GM03348 (cell line): ENCODE data around the gene CACNA2D3.

ENCODE experiments used
- DNase-seq: peaks from one replicate; pipeline ENCODE4 v3.0.0; 2012; ENCODE audit warnings: low spot score

The CACNA2D3 gene

DNA sequence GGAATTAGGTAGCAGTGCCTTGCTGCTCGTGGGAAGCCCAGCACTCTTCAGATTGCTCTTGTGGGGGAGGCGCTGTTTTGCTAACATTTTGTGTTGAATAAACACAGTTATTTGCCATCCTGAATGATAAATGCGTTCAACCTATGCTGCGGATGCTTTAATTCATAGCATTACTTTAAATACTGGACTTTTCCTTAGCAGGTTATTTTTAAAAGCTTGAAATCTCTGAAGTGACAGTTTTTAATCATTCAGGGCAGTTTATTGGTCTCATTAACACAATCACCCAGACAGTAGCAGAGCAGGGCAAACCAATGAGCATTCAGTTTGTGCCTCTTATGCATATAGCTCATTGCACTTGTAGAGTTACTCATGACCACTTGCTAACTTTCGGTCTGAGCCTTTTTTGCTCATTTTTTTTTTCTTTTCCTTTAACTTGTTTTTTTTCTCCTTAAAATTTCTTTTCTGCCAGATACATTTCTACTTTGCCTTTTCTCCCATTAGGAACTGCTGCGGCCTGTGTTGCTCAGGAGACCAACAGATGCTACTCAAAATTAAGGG, 5.2 kb downstream of the CACNA2D3 start:
- no peak for DNase-seq

DNA sequence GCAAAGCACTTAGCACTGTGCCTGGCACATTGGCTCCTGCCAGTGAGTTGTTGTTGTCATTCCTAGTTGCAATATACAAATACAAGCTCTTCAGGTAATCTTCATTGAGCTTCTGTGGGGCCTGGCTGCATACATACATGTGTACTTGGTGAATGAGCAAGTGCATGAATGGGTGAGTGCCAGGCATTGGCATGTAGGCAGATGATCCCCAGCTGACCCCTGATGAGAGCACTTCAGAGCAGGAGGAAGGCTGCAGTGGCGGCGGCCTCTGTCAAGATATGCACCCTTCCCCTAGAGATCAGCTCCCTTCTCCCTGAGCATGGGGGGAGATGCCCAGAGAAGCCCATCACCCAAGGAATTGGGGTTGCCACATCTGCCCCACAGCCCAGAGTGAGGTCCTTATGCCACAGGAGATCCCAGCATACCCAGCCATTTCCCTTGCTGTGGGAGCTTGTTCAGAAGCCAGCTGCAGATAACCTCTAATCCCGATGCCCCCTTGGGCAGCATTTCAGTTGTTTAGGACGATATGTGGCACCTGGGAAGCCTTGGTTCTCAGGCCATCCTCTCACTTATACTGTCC, 8.8 kb downstream of the CACNA2D3 start:
- no peak for DNase-seq

DNA sequence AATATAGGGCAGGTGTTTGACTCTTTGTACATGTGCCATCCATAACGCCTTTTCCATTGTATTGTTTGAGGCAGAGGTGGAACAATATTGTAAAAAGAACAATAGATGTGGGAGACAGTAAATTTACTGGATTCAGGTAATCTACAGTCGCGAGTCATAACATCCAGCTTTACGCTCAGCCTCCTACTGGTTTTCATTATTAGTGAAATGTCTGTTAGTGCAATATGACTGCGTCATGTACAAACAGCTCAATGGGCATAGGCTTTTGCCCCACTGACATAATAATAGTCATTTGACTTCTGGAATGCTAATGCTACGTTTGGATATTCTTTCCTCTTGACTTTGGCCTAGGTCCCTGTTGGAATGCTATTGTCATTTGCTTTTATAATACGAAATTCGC, 9.5 kb downstream of the CACNA2D3 start:
- DNase-seq = no peak

DNA sequence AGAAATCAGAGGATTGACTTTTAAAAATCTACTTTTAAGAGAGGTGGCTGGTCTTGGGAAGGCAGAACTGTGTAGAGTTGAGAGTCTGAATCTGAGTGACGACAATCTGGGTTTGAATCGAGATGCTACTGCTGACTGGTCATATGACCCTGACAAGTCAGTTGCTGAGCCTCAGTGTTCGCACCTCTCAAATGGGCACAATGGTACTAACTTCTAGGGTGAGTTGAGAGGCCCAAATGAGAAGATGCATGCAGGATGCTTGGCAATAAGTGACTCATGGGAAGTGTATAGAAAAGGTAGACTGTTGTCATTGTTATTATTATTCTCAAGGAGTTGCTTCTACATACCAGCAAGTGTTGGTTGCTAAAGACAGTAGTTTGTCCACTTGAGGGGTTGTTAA, 10.3 kb downstream of the CACNA2D3 start:
- no peak for DNase-seq

DNA sequence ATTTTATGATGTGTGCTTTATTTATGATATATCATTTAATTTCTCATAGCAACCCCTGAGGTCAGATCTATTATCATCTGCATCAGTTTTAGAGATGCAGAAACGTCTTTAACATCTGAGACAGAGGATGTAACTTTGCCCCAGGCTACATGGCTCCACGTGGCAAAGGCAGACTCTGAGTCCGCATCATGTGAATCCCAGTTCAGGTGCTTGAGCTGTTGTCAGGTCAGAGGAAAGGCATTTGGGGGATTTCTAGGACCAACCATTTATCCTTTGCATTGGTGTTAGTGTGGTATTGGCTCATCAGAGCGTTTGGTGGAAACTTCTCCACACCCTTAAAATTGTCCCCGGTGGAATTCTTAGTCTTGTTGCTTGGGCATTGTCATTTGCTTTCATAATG, 10.8 kb downstream of the CACNA2D3 start:
- no peak for DNase-seq

DNA sequence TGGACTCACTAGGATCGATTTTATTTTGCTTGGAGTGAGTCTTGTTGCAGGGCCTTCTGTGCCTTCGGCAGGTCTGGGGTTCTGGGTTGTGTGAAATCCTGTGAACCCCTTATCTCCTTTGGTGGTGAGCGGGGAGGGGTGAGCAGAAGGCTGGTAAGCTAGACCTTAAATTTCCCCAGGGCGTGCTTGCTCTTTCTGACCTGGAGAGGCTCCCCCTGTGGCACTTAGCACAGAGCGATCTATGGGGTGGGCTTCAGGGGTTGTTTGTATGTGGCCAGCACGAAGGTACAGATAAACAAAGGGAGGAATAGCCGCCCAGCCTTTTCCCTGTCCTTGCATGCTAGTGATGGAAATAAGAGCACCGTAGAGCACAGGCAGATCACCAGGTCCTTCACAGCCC, 11.8 kb downstream of the CACNA2D3 start:
- DNase-seq = no peak

DNA sequence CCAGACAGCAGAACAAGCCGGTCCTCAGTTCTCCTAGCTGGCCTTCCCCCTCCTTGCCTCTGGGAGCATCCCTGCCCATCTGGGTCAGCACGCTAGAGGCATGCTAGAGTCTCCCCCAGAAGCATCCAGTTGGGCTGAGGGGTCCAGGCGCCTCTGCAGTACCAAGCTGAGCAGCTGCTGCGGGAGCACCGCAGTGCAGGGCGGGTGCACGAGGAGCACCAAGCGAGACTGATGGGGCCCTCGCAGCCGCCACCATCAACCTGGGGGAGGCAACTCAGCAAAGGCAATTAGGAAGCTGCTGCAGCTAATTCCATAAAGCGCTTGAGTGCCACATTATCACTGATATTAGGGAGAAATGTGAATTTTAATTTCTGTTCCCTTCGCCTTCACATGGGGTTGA, 12.4 kb downstream of the CACNA2D3 start:
- no peak for DNase-seq

DNA sequence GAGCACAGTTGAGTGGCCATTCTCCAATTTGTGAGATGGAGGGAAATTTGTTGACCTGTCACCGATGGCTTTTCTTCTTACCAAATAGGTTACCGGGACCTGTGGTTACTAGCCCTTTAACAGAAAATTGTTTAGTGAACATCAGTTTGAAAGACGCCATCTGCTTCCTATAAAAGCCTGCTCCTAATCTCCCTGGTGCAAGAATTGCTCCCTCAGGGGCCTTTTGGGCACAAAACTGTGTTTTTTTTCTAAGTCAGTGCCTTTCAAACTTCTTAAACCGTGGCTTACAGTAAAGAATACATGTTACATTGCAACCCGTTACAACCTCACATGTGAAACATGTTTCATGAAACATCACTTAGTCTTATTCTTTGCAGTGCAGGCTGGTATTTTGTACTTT, 15.0 kb downstream of the CACNA2D3 start:
- no peak for DNase-seq

DNA sequence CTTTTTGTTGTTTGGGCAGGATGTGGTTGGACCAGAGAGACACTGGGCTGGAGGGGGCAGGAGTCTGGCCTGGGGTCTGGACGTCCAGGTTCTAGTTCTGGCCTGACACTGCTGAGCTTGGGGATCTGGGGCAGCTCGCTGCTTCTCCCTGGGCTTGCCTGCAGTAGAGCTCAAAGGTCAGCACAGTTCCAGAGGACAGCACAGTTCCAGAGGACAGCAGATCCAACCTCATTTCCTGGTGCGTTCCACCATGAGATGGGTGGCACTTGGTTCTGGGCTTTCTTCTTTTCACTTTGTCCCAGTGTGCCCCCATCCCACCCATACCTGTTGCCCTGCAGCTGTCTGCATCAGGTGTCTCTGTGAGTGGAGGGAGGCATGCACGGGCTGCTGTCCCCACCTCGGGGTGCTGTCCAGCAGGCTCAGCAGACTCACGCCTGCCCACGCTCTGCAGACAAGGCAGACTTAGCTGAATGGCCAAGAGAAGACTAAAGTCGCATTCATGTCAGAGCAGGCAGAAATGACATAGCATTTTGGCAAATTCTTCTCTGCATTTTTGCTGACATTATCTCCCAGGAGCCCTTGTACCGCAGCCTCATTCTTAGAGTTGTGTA, 16.7 kb downstream of the CACNA2D3 start:
- DNase-seq = no peak

DNA sequence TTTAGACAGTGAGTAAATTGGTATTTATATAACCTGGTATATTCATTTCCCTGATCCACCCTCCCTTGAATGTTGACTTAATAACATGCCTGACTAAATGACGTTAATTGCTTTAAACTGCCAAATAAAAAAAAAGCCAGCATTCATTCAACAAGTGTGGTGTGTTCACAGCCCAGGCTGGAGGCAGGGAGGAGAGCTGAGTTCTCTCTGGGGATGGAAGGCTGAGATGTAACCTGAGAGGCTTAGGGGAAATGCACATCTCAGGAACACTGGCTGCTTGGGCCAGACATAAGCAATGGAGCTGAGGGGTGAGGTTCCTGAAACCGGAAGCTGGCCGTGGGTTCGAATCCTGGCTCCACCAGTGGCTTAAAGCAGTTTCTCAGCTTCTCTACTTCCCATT, 17.3 kb downstream of the CACNA2D3 start:
- DNase-seq = no peak

DNA sequence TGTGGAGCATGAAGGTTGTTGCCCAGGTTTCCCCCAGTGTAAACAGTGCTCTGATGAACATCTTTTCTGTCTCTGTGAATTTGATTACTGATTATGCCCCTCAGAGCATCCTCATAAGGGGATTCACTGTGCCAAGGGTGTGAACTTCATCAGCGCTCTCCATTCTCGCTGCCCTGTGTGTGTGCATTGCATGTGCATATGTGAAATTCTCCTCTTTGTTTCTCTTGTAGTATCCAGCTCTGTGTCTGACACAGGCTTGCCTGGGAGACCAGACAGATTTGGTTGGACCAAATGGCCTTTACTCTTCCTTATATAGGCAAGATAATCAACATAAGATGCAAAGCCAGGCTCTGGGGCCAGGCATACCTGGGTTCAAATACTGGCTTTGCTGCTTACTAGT, 21.9 kb downstream of the CACNA2D3 start:
- no peak for DNase-seq

DNA sequence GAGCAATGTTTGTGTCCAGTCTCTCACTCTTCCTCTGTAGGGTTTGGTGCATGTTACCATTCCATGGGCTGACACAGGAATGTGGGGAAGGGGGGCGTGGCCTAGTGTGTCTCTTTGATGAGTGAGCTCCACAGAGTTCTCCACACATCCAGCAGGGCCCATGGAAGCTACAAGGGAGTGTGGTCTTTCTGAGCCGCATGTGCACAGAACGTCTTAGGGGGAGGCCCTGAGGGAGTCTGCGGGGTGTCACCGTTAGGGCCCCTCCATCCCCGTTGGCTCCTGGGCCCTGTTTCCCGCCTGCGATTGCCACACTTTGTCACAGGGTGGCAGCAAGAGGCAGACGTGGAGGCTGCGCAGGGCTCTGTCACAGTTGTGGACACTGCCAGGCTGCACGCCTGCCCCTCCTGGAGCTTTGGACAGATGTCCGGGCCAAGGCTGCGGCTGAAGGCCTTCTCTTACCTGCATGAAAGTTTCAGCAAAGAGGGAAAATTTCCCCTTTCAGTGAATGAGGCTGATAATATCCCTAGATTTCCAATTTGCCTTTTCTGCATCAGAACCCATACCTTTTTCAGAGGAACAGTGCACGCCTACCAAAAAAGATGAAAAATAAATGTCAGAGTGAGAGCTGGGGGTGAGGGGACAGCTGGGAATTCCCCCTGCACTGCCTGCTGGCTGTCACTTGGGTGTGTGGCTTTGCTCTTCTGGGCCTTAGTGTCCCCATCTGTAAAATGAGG, 24.3 kb downstream of the CACNA2D3 start:
- DNase-seq = peak; percentile 31

DNA sequence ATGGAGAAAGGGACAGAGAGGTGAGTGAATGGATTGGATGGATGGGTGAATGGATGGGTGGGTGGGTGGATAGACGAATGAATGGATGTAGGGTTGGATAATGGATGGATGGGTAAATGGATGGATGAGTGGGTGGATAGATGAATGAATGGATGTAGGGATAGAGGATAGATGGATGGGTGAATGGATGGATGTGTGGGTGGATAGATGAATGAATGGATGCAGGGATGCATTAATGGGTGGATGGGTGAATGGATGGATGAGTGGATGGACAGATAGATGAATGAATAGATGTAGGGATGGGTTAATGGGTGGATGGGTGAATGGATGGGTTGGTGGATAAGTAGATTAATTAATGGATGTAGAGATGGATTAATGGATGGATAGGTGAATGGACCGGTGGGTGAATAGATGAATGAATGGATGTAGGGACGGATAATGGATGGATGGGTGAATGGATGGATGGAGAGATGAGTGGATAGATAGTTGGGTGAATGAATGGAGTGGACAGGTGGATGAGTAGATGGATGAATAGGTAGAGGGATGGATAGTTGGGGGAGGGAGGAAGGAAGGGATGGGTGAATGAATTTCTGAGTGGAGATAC, 28.6 kb downstream of the CACNA2D3 start:
- DNase-seq = no peak

DNA sequence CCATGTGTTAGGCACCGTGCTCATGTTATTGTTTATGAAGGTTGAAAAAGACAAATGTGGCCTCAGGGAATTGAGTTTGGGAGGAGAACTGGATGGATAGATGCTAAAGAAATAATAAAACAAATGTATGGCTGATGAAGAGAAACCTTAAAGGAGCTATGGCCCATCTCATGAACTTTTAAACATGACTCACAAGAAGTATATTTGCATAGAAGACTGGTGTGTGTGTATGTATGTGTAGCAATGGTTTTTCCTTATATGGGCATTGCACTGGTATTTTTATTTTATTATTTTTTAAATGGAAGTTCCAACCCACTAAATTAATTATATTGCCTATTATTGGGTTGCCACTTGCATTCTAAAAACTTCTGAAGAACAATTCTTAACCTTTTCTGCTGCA, 31.1 kb downstream of the CACNA2D3 start:
- DNase-seq = no peak

DNA sequence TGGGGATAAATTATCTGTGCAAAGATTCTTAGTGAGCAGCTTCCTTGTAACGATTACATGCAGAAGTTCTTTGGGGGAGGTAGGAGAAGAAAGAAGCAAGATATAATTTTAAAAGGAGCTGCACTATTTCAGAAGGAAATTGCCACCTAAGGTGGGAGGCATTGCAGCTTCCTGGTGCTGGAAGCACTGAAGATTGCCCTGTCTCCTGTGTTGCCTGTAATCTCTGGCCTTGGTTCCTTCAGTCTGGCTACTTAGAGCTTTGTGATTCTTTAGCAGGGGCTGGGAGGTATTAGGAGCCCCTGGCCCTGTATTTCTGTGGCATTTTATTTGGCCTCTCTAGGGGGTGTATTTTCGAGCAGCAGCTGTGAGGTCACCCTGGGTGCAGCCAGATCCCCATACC, 35.5 kb downstream of the CACNA2D3 start:
- DNase-seq = no peak

DNA sequence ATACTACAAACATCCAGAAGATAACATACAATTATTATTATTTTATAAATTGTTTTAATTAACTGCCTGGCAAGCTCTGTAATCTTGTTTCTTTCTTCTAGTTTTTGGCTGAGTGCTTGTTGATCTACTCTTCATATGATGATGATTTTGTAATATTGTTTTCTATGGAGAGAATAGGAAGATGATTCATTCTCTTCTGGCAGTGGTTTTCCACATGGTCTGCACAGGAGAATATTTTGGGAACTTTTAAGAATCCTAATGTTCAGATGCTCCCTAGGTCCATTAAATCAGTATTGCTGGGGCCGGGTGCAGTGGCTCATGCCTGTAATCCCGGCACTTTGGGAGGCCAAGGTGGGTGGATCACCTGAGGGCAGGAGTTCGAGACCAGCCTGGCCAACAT, 37.6 kb downstream of the CACNA2D3 start:
- DNase-seq = no peak

DNA sequence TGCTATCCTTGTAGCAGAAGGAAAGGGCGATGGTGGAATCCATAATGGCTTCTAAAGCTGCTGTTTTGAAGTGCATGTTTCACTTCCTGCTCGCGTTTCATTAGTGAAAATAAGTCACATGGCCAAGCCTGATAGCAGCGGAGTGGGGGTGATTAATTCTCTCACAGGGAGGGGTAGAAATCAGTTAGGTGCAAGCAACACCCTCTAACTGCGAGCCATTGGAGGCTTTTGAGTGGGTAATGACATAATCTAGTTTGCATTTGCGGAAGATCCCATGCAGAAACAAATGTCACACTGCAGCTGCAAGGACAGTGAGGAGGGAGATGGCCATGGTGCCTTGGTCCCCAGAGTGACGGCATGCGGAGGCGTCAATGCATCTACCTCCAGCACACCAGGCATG, 41.1 kb downstream of the CACNA2D3 start:
- no peak for DNase-seq

DNA sequence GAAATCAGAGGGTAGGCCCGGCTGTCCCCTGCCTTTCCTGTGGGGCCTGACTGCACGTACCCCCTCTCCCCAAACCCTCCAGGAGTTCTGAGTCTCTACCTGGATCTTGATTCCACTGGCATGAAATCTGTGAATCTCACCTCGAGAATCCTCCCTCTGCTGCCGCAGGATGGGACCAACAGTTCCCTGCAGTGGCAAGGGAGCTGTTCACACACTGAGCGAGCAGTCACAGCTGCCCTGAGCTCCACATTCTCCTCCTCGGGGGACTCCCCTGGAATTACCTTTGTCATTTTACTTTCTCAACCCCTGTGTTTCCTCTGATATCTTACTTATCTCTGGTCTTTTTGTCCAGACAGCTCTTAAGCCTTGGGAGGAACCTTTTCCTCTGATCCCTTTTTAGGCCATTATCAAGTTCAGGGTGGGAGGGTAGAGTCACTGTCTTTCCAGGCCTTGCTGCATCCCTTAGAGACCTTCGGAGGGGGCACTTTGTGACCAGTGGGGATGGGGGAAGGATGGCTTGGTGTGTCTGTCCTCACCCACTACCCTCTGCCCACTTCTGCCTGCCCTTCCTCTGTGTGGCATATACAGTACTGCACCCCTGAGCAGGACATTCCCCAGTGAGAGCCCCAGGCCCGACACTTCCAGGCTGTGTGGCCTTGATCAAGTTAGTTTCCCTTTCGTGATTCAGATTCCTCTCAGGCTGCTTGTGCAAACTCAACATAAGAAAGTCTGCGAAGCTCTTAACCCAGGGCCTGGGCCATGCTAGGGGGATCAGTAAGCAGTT, 42.0 kb downstream of the CACNA2D3 start:
- DNase-seq = no peak

DNA sequence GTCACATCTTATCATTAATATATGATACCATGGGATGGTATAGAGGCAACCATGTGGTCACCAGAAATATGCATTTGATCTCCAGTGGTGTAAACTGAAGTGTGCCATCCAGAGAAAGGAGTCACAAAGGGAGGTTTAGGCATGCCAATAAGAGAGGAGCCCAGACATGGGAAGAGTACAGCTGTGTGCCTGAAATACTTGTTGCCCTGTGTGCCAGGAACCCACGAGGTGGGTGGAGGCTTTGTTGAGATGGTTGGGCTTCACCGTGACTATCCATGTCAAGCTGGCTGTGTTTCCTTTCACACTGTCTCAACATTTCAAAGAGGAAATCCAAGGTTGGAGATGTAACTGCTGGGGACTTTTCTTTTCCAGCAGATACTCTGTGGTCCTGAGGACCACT, 43.5 kb downstream of the CACNA2D3 start:
- DNase-seq = no peak

DNA sequence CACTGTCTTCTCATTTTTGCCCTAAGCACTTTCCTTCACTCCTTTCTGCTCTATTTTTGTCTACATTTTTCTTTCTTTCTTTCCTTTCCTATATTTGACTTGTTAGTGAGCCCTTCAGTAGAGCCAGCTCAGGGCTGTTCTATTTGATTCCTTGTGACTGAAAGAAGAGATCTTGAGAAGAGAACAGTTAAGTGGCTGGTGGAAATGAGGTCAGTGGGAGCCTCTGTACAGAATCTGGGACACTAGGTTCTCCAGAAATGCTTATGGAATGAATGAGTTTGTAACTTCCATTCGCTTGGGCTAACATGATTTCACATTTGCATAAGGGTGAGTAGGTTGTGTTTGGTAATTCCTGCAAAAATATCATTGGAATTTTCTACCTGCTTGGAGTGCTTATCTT, 45.6 kb downstream of the CACNA2D3 start:
- no peak for DNase-seq

DNA sequence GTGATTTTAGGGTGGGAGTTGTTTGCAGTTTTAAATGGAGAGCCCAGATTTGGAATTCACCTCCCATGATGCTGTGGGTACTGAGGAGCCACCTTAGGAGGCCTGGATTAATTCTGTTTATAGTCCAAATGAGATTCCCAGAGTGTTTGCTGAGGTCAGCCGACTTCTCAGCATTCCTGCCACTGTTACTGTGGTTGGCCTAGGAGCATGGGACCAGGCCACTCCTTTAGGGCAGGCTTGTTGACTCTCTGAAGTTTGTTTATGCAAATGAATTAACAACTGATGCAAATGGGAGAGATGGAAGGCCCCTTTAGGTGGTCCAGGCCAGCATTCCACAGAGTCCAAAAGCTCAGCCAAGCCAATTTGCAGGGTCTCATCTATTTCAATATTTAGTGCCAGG, 46.1 kb downstream of the CACNA2D3 start:
- no peak for DNase-seq

DNA sequence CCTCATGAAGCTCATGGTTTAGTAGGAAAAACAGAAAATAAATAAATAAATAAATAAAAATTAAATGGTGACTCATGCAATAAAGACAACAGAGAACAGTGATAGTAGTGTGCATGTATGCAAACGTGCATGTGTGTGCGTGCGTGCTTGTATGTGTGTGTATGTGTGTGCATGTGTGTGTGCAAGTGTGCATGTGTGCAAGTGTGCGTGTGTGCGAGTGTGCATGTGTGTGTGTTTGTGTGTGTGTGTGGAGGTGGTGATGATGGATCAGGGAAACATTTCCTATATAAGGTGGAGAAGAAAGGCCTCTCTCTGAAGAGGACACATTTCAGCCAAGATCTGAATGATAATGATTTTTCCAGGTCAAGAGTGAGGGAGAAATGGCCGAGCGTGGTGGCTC, 47.2 kb downstream of the CACNA2D3 start:
- no peak for DNase-seq
